Peyer's patch (tissue), 4 donors: Measurements from ENCODE around the gene ZNF730.

Source experiments
- CTCF ChIP-seq, 6 experiments: fragments of 450-650 bp in 4 of 6; fragments of 200-600 bp in 2 of 6; sonication (generic) in 1 of 6; IDR thresholded peaks; one replicate each; pipeline ENCODE4 v1.5.1; 2017 to 2019; ENCODE audit warnings: antibody characterized with exemption in 6 of 6, mild to moderate bottlenecking in 3 of 6, moderate library complexity in 1 of 6
- POLR2A ChIP-seq, 2 donors: fragments of 450-650 bp; IDR thresholded peaks; one replicate each; pipeline ENCODE4 v1.5.1; 2017; ENCODE audit warnings: antibody characterized with exemption in 2 of 2, mild to moderate bottlenecking in 2 of 2, moderate library complexity in 2 of 2

- TF ChIP-seq CTCF (IDR thresholded peaks at IDR 0.05) (no peak), POLR2A (IDR thresholded peaks at IDR 0.05) (no peak)
Measured at GRCh38 chr19:23160766-23161165, 43.9 kb downstream of the ZNF730 start.
